H1 (cell line): Measurements from ENCODE around the gene ANXA5. TPM values are rescaled to one million over a fixed set of nuclear protein-coding genes. Genes with fewer than 3 reads are reported as not detected.

Experiments used
- CTCF ChIA-PET: fragments of 300-600 bp; sonication (Branson Sonifier 250); formaldehyde crosslinking; loops from one replicate; lab custom pipeline; 2021; ENCODE audit not compliant: partially characterized antibody; lab: Charles Lee
- POLR2A ChIA-PET: fragments of 300-600 bp; sonication (Branson Sonifier 250); formaldehyde crosslinking; loops from one replicate; lab custom pipeline; 2021; ENCODE audit warnings: inconsistent platforms; ENCODE audit not compliant: partially characterized antibody; lab: Charles Lee
- DNase-seq, 2 experiments: peaks; one replicate each; pipeline versions ENCODE4 v3.0.0 to v3.0.0-alpha.2; 2010 to 2022; ENCODE audit warnings: low spot score in 2 of 2, low read depth in 1 of 2, mixed read lengths in 1 of 2
- FAIRE-seq: peaks from 2 replicates; lab custom pipeline; 2011; peaks lifted over from hg19 to GRCh38; lab: Jason Lieb, UNC
- H2AFZ ChIP-seq: 2 replicates; pipeline ENCODE4 v1.8.1; 2012; ENCODE audit warnings: low read length, inconsistent platforms
- H2AK5ac ChIP-seq: 2 replicates; pipeline ENCODE4 v1.6.1; 2013; ENCODE audit warnings: low read depth, low read length
- H2BK120ac ChIP-seq: replicated peaks from 2 replicates; pipeline ENCODE3; 2013; ENCODE audit warnings: low read depth, low read length, inconsistent platforms
- H2BK12ac ChIP-seq: 2 replicates; pipeline ENCODE4 v1.6.1; 2013; ENCODE audit warnings: low read depth, low read length
- H2BK15ac ChIP-seq: 2 replicates; pipeline ENCODE4 v1.6.1; 2013; ENCODE audit warnings: low read length
- H2BK20ac ChIP-seq: 2 replicates; pipeline ENCODE4 v1.6.1; 2013; ENCODE audit warnings: low read length
- H2BK5ac ChIP-seq: 2 replicates; pipeline ENCODE4 v1.6.1; 2013; ENCODE audit warnings: low read depth, low read length
- H3K14ac ChIP-seq: 2 replicates; pipeline ENCODE4 v1.6.1; 2013; ENCODE audit warnings: inconsistent platforms; ENCODE audit not compliant: insufficient read length
- H3K18ac ChIP-seq: 2 replicates; pipeline ENCODE4 v1.6.1; 2013; ENCODE audit warnings: low read length; ENCODE audit errors: extremely low read depth
- H3K23ac ChIP-seq: 2 replicates; pipeline ENCODE4 v1.6.1; 2013; ENCODE audit warnings: inconsistent platforms; ENCODE audit not compliant: insufficient read length
- H3K23me2 ChIP-seq: 2 replicates; pipeline ENCODE4 v1.6.1; 2013; ENCODE audit warnings: low read depth, low read length
- H3K27ac ChIP-seq: 2 replicates; pipeline ENCODE4 v1.6.1; 2011; ENCODE audit warnings: low read depth, low read length, inconsistent platforms
- H3K27me3 ChIP-seq, 4 experiments: replicated peaks in 1 of 4; 1 replicate in 1 of 4; 2 replicates in 3 of 4; pipeline versions ENCODE4 v1.6.1 to v1.8.1; 2011 to 2013; ENCODE audit warnings: low read length in 3 of 4, mild to moderate bottlenecking in 3 of 4, inconsistent platforms in 2 of 4, mixed read lengths in 2 of 4, moderate library complexity in 1 of 4; ENCODE audit not compliant: control insufficient read depth in 3 of 4, insufficient read depth in 3 of 4; ENCODE audit errors: extremely low read depth in 1 of 4
- H3K36me3 ChIP-seq, 4 experiments: 2 replicates each; pipeline versions ENCODE4 v1.6.1 to v1.8.1; 2011 to 2013; ENCODE audit warnings: mild to moderate bottlenecking in 4 of 4, low read length in 3 of 4, moderate library complexity in 2 of 4, control low read depth in 1 of 4, inconsistent platforms in 1 of 4; ENCODE audit not compliant: insufficient read depth in 4 of 4, control insufficient read depth in 2 of 4
- H3K4ac ChIP-seq: replicated peaks from 2 replicates; pipeline ENCODE3; 2013; ENCODE audit warnings: low read length, low read depth, mixed read lengths, inconsistent platforms; ENCODE audit not compliant: insufficient read length
- H3K4me1 ChIP-seq, 4 experiments: replicated peaks in 1 of 4; 1 replicate in 1 of 4; 2 replicates in 3 of 4; pipeline versions ENCODE4 v1.6.1 to v1.8.1; 2011 to 2013; ENCODE audit warnings: low read length in 3 of 4, inconsistent platforms in 2 of 4, mixed read lengths in 1 of 4; ENCODE audit not compliant: insufficient read depth in 4 of 4, control insufficient read depth in 3 of 4
- H3K4me2 ChIP-seq, 2 experiments: 2 replicates each; pipeline versions ENCODE4 v1.6.1 to v1.8.1; 2011 to 2013; ENCODE audit warnings: low read depth in 2 of 2, low read length in 2 of 2, control low read depth in 1 of 2, inconsistent platforms in 1 of 2, mild to moderate bottlenecking in 1 of 2; ENCODE audit not compliant: insufficient read depth in 1 of 2
- H3K4me3 ChIP-seq, 4 experiments: fragments of 200-600, 300-600 bp in 1 of 4; sonication (generic), shearing (Covaris generic), sonication (Bioruptor Twin) in 1 of 4; 2 replicates each; pipeline versions ENCODE4 v1.5.1 to v1.8.1; 2011 to 2016; ENCODE audit warnings: low read length in 4 of 4, low read depth in 3 of 4, control low read depth in 2 of 4, inconsistent platforms in 2 of 4, mild to moderate bottlenecking in 2 of 4, mixed read lengths in 1 of 4, moderate library complexity in 1 of 4; ENCODE audit not compliant: insufficient read depth in 2 of 4; ENCODE audit errors: extremely low read depth in 1 of 4
- H3K56ac ChIP-seq: replicated peaks from 2 replicates; pipeline ENCODE3; 2013; ENCODE audit warnings: low read depth, mild to moderate bottlenecking, mixed read lengths, low read length, inconsistent platforms; ENCODE audit not compliant: insufficient read length
- H3K79me1 ChIP-seq: 2 replicates; pipeline ENCODE4 v1.6.1; 2013; ENCODE audit warnings: low read depth, low read length, control low read depth
- H3K79me2 ChIP-seq, 2 experiments: 2 replicates each; pipeline versions ENCODE4 v1.6.1 to v1.8.1; 2012 to 2013; ENCODE audit warnings: low read length in 2 of 2, mild to moderate bottlenecking in 2 of 2, inconsistent platforms in 1 of 2; ENCODE audit not compliant: insufficient read depth in 2 of 2, control insufficient read depth in 1 of 2
- H3K9ac ChIP-seq, 4 experiments: replicated peaks in 1 of 4; 1 replicate in 1 of 4; 2 replicates in 3 of 4; pipeline versions ENCODE4 v1.6.1 to v1.8.1; 2011 to 2013; ENCODE audit warnings: low read depth in 3 of 4, low read length in 3 of 4, control low read depth in 2 of 4, mild to moderate bottlenecking in 2 of 4, moderate library complexity in 2 of 4, inconsistent platforms in 1 of 4; ENCODE audit errors: extremely low read depth in 1 of 4
- H3K9me3 ChIP-seq, 2 experiments: 2 replicates each; pipeline versions ENCODE4 v1.6.1 to v1.8.1; 2012 to 2013; ENCODE audit warnings: mild to moderate bottlenecking in 2 of 2, moderate library complexity in 2 of 2, control low read depth in 1 of 2, inconsistent platforms in 1 of 2, low read depth in 1 of 2, low read length in 1 of 2, mixed read lengths in 1 of 2; ENCODE audit not compliant: insufficient read depth in 2 of 2
- H4K20me1 ChIP-seq, 2 experiments: replicated peaks in 1 of 2; 2 replicates each; pipeline versions ENCODE3 to v1.8.1; 2011 to 2013; ENCODE audit warnings: inconsistent platforms in 2 of 2, low read length in 2 of 2, mild to moderate bottlenecking in 1 of 2; ENCODE audit not compliant: insufficient read depth in 2 of 2, control insufficient read depth in 1 of 2
- H4K5ac ChIP-seq: 2 replicates; pipeline ENCODE4 v1.6.1; 2013; ENCODE audit warnings: low read length, low read depth, mixed read lengths, inconsistent platforms; ENCODE audit not compliant: insufficient read length
- H4K8ac ChIP-seq: 2 replicates; pipeline ENCODE4 v1.8.0; 2013; ENCODE audit warnings: mild to moderate bottlenecking, moderate library complexity, low read length, inconsistent platforms; ENCODE audit not compliant: insufficient read depth; ENCODE audit errors: extremely low read depth
- H4K91ac ChIP-seq: replicated peaks from 2 replicates; pipeline ENCODE3; 2013; ENCODE audit warnings: low read length, mixed read lengths, inconsistent platforms; ENCODE audit not compliant: insufficient read length
- CTCF ChIP-seq, 3 experiments: IDR thresholded peaks; 1 replicate in 2 of 3; 2 replicates in 1 of 3; pipeline versions ENCODE4 v1.5.1 to v1.6.1; 2011; ENCODE audit warnings: low read length in 3 of 3, mild to moderate bottlenecking in 3 of 3, inconsistent platforms in 2 of 3, low read depth in 1 of 3, moderate library complexity in 1 of 3; ENCODE audit not compliant: insufficient read depth in 1 of 3; ENCODE audit errors: control extremely low read depth in 1 of 3
- HDAC2 ChIP-seq, 2 experiments: fragments of 300-600 bp in 1 of 2; sonication (generic) in 1 of 2; IDR thresholded peaks; 2 replicates each; pipeline ENCODE4 v1.6.1; 2011 to 2012; ENCODE audit warnings: low read depth in 2 of 2, low read length in 2 of 2, mild to moderate bottlenecking in 2 of 2, moderate library complexity in 2 of 2, borderline replicate concordance in 1 of 2, inconsistent platforms in 1 of 2
- KDM1A ChIP-seq: fragments of 200-600, 300-600 bp; sonication (generic); IDR thresholded peaks from 2 replicates; pipeline ENCODE4 v1.7.1; 2016; ENCODE audit warnings: mild to moderate bottlenecking, low read length, borderline replicate concordance
- NANOG ChIP-seq: IDR thresholded peaks from 2 replicates; pipeline ENCODE4 v1.6.1; 2011; ENCODE audit warnings: low read length, low read depth, mild to moderate bottlenecking, inconsistent platforms; ENCODE audit not compliant: insufficient read depth, poor library complexity, severe bottlenecking
- PHF8 ChIP-seq: fragments of 200-600 bp; sonication (generic); conservative IDR thresholded peaks from 2 replicates; pipeline ENCODE4 v1.7.1; 2012; ENCODE audit warnings: low read depth, mild to moderate bottlenecking, inconsistent platforms, low read length, moderate library complexity
- POLR2A ChIP-seq, 2 experiments: IDR thresholded peaks; 1 replicate in 1 of 2; 2 replicates in 1 of 2; pipeline ENCODE4 v1.6.1; 2011; ENCODE audit warnings: low read depth in 2 of 2, low read length in 2 of 2, mild to moderate bottlenecking in 2 of 2; ENCODE audit errors: control extremely low read depth in 1 of 2
- POU5F1 ChIP-seq: IDR thresholded peaks from 2 replicates; pipeline ENCODE4 v1.6.1; 2011; ENCODE audit warnings: low read depth, mild to moderate bottlenecking, low read length, moderate library complexity
- SAP30 ChIP-seq: fragments of 300-600 bp; sonication (generic); IDR thresholded peaks from 2 replicates; pipeline ENCODE4 v1.7.1; 2012; ENCODE audit warnings: low read length, moderate library complexity, mild to moderate bottlenecking, inconsistent platforms; ENCODE audit not compliant: insufficient read depth, insufficient replicate concordance
- TAF7 ChIP-seq: optimal IDR thresholded peaks from 2 replicates; pipeline ENCODE3; 2011; ENCODE audit warnings: low read depth, mild to moderate bottlenecking, inconsistent platforms, low read length, moderate library complexity, borderline replicate concordance
- WGBS, 2 experiments: shearing (Covaris generic) in 1 of 2; methylation state at CpG; one replicate each; pipeline versions ENCODE4 v1.1.6 to v1.1.7; 2013 to 2015; ENCODE audit warnings: low lambda C conversion rate in 2 of 2, mixed read lengths in 2 of 2, inconsistent platforms in 1 of 2, low coverage in 1 of 2, missing lambda C conversion rate in 1 of 2; ENCODE audit not compliant: insufficient replicate concordance in 2 of 2, insufficient coverage in 1 of 2, insufficient read length in 1 of 2; ENCODE audit errors: extremely low coverage in 1 of 2, missing lambda C conversion rate in 1 of 2; 5-methylcytosine and 5-hydroxymethylcytosine counted together
- polyA plus RNA-seq, 7 experiments: library from polyadenylated mRNA; depleted of rRNA in 3 of 7; stranded (reverse) in 5 of 7; unstranded in 2 of 7; fragments of >200 nt in 5 of 7; fragments of 200-250 nt in 2 of 7; gene quantifications; 1 replicate in 5 of 7; 2 replicates in 1 of 7; 4 replicates in 1 of 7; pipeline versions ENCODE4 v1.2.1 to v1.2.3, GENCODE V29; 2011 to 2013; ENCODE audit warnings: missing spikeins in 2 of 7, mixed read lengths in 2 of 7
- total RNA-seq: library from RNA; stranded (reverse); fragmentation: NEBNext Ultra II Directional; extraction: Animal tissue kit (Norgen Biotek cat#: 25700); gene quantifications from 2 replicates; pipeline ENCODE4 v1.2.1, GENCODE V29; 2021
- TF ChIP-seq, protein P1 (sequence below): IDR thresholded peaks from 2 replicates; pipeline ENCODE4 v1.6.1; 2011; ENCODE audit warnings: low read depth, mild to moderate bottlenecking, low read length; ENCODE audit not compliant: insufficient read depth

The ANXA5 gene
- total and polyA plus RNA-seq, 2 of the 8 experiments (the other 6 are each of a cell fraction or from before 2014, with no cell fraction given): 213 to 221 TPM

DNA sequence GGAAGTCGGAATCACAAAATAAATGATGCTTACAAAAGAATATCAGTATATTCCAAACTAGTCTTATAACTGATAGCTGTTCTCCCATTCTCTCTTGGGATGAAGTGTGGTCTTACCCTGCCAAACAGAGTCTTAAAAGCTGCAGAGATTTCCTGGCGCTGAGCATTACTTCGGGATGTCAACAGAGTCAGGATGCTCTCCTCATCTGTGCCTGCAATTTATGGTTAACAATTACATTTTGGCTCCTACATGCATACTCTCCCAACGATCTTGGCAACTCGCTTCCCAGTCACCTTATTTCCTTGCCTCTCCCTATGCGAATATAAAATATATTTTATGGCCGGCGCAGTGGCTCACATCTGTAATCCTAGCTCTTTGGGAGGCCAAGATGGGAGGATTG, 12.2 kb downstream of the ANXA5 start:
- Histone ChIP-seq H3K4ac (no peak overlapping the region), H2BK15ac (no peak overlapping the region), H3K4me2 (no peak overlapping the region), H4K91ac (no peak overlapping the region), H3K79me2 (peaks cover 3 to 31% of the 10 kb centered on the region in 2 experiments; a peak in 2 of 4 replicates), H4K8ac (no peak overlapping the region), H3K27ac (no peak overlapping the region), H4K5ac (no peak overlapping the region), H3K18ac (no peak overlapping the region), H2BK12ac (no peak overlapping the region), H3K79me1 (peaks cover 2% of the 10 kb centered on the region), H2BK20ac (no peak overlapping the region), H3K14ac (no peak overlapping the region), H3K56ac (no peak overlapping the region), H2BK120ac (no peak overlapping the region), H4K20me1 (peaks cover 2 to 3% of the 10 kb centered on the region in 2 experiments), H3K36me3 (peaks cover 0 to 62% (median 31%) of the 10 kb centered on the region in 4 experiments; a peak in 7 of 8 replicates), H2AFZ (no peak overlapping the region), H2AK5ac (no peak overlapping the region), H3K9me3 (no peaks in the 10 kb centered on the region), H3K23me2 (no peaks in the 10 kb centered on the region), H3K4me1 (peaks cover 0 to 2% (median under 1%) of the 10 kb centered on the region in 4 experiments; a peak in 2 of 7 replicates), H3K4me3 (no peak overlapping the region), H3K23ac (no peak overlapping the region), H2BK5ac (no peak overlapping the region), H3K27me3 (no peaks in the 10 kb centered on the region), H3K9ac (no peak overlapping the region)
- CTCF ChIA-PET: interaction anchor here (1.4 to 2.1 kb wide), 5 partner anchors 9 to 53 kb away, joined by 3 to 7 read pairs (median 5); no protein-coding TSS in a partner anchor
- DNase-seq: no peak
- WGBS, 2 experiments: 92% methylated on average over 8 of the region's 8 CpGs; no CpG with 5 or more reads in 1 of the 2 experiments
- FAIRE-seq: no peak
- POLR2A ChIA-PET: no interaction called here
- TF ChIP-seq KDM1A: no peak
- no peak for TF ChIP-seq POLR2A (IDR thresholded peaks at IDR 0.05; ENCODE audit: control extremely low read depth in 1 of 2, low read depth in 2 of 2, low read length in 2 of 2)
- TF ChIP-seq POU5F1: no peak
- no peak for TF ChIP-seq CTCF (IDR thresholded peaks at IDR 0.05; ENCODE audit: control extremely low read depth in 1 of 3, insufficient read depth in 1 of 3, low read depth in 1 of 3, low read length in 3 of 3)
- TF ChIP-seq PHF8: no peak
- TF ChIP-seq HDAC2 (IDR thresholded peaks at IDR 0.05; ENCODE audit: borderline replicate concordance in 1 of 2, low read depth in 2 of 2, low read length in 2 of 2): no peak
- no peak for TF ChIP-seq SAP30
- no peak for TF ChIP-seq TAF7
- TF ChIP-seq, protein P1, sequence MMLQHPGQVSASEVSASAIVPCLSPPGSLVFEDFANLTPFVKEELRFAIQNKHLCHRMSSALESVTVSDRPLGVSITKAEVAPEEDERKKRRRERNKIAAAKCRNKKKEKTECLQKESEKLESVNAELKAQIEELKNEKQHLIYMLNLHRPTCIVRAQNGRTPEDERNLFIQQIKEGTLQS: no peak
- TF ChIP-seq NANOG: no peak
